Endothelial cell of umbilical vein (primary cell): ENCODE data around the gene NLRP9.

Experiments
- EZH2 ChIP-seq: IDR thresholded peaks from 2 replicates; pipeline ENCODE4 v1.6.1; 2012; ENCODE audit warnings: borderline replicate concordance, low read depth, mild to moderate bottlenecking, moderate library complexity, low read length, inconsistent platforms; ENCODE audit not compliant: severe bottlenecking
- JUN ChIP-seq: IDR thresholded peaks from 2 replicates; pipeline ENCODE4 v1.6.1; 2011; ENCODE audit warnings: borderline replicate concordance, low read depth; ENCODE audit not compliant: insufficient read length, insufficient read depth
- POLR2A ChIP-seq: IDR thresholded peaks from 2 replicates; pipeline ENCODE4 v1.6.1; 2012; ENCODE audit warnings: low read depth, mild to moderate bottlenecking, control low read depth, low read length
- TF ChIP-seq, protein P1 (sequence below), 2 donors: IDR thresholded peaks; 1 replicate in 1 of 2; 2 replicates in 1 of 2; pipeline ENCODE4 v1.5.1; 2011; ENCODE audit warnings: low read length in 2 of 2, mild to moderate bottlenecking in 2 of 2, moderate library complexity in 2 of 2, control low read depth in 1 of 2, inconsistent platforms in 1 of 2, low read depth in 1 of 2; ENCODE audit not compliant: insufficient read depth in 1 of 2; ENCODE audit errors: extremely low read depth in 1 of 2

DNA sequence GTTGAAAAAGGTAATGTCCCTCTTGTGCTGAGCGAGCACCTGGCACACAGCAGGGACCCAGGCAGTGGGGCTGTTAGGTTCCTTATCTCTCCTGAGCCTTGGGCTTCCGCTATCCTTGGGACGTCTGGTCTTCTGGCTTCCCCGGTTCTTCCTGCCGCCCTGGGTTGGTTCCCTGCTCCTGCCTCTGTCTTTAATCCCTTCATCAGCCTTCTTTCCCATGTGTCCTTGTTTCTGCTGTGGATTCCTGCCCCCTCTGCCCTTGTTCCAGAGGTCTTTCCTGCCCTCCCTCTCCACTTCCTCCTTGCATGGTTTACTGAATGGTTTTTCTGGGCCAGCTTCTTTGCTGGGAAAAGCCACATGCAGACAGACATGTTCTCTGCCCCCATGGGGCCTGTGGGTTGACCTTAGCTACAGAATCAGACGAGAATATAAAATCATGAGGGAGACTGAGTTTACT, 60.6 kb downstream of the NLRP9 start:
- TF ChIP-seq, protein P1, sequence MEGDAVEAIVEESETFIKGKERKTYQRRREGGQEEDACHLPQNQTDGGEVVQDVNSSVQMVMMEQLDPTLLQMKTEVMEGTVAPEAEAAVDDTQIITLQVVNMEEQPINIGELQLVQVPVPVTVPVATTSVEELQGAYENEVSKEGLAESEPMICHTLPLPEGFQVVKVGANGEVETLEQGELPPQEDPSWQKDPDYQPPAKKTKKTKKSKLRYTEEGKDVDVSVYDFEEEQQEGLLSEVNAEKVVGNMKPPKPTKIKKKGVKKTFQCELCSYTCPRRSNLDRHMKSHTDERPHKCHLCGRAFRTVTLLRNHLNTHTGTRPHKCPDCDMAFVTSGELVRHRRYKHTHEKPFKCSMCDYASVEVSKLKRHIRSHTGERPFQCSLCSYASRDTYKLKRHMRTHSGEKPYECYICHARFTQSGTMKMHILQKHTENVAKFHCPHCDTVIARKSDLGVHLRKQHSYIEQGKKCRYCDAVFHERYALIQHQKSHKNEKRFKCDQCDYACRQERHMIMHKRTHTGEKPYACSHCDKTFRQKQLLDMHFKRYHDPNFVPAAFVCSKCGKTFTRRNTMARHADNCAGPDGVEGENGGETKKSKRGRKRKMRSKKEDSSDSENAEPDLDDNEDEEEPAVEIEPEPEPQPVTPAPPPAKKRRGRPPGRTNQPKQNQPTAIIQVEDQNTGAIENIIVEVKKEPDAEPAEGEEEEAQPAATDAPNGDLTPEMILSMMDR (IDR thresholded peaks at IDR 0.05; ENCODE audit: extremely low read depth in 1 of 2, insufficient read depth in 1 of 2, low read depth in 1 of 2, low read length in 2 of 2) = no peak
- TF ChIP-seq JUN = no peak
- no peak for TF ChIP-seq EZH2
- TF ChIP-seq POLR2A = no peak
